Measurements from ENCODE around the gene ISL2. TPM values are rescaled to one million over a fixed set of nuclear protein-coding genes. Genes with fewer than 3 reads are reported as not detected.

Gene ISL2
- total and polyA plus RNA-seq, 2 experiments from 2014 or later: not detected

DNA sequence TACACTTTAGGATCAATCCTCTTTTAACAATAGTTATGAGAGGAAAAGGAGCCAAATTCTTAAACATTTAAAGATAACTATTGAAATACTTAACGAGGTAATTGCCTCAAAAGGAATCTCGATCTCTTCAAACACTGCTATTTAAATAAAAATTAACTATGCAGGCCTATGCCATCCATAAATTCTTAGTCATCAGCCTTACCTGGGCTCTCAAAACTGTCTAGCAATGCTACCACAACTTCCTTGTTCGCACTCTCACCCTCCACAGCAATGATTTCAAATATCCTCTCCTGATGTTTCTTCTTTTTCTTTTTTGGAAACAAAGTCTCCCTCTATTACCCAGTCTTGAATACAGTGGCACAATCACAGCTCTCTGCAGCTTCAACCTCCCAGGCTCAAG is 37.6 kb upstream of the ISL2 start:
- no peaks in the 10 kb centered on the region for H3K9me3 ChIP-seq (ENCODE audit: low read depth)
- H3K4me1 ChIP-seq (ENCODE audit: low read depth): no peaks in the 10 kb centered on the region
- H3K27me3 ChIP-seq: no peaks in the 10 kb centered on the region
- DNase-seq (ENCODE audit: low read depth in 1 of 2, low spot score in 1 of 2): no peak
- no peaks in the 10 kb centered on the region for H3K36me3 ChIP-seq
- H3K4me3 ChIP-seq: no peak overlapping the region
- TF ChIP-seq, protein P1, sequence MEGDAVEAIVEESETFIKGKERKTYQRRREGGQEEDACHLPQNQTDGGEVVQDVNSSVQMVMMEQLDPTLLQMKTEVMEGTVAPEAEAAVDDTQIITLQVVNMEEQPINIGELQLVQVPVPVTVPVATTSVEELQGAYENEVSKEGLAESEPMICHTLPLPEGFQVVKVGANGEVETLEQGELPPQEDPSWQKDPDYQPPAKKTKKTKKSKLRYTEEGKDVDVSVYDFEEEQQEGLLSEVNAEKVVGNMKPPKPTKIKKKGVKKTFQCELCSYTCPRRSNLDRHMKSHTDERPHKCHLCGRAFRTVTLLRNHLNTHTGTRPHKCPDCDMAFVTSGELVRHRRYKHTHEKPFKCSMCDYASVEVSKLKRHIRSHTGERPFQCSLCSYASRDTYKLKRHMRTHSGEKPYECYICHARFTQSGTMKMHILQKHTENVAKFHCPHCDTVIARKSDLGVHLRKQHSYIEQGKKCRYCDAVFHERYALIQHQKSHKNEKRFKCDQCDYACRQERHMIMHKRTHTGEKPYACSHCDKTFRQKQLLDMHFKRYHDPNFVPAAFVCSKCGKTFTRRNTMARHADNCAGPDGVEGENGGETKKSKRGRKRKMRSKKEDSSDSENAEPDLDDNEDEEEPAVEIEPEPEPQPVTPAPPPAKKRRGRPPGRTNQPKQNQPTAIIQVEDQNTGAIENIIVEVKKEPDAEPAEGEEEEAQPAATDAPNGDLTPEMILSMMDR (IDR thresholded peaks at IDR 0.05; ENCODE audit: low read depth, low read length): no peak
- no peak overlapping the region for H3K27ac ChIP-seq

DNA sequence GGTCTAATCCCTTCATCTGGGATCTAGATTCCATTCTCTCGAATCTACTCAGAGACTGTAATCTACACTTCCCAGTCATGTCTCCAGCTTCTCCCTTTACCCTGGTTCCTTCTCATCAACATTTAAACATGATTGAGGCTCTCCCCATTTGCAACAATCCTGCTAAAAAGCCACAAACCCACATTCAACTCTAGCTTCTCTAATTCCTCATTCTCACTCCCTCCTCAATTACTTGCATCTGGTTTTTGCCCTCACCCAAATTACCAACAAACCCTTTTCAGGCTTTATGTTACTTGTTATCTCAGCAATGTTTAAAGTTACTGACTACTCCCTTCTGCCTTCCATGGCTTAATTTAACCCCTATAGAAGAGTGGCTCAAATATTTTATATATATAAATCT is 36.8 kb upstream of the ISL2 start:
- H3K27me3 ChIP-seq: no peaks in the 10 kb centered on the region
- no peaks in the 10 kb centered on the region for H3K36me3 ChIP-seq
- no peak overlapping the region for H3K27ac ChIP-seq
- no peaks in the 10 kb centered on the region for H3K9me3 ChIP-seq (ENCODE audit: low read depth)
- H3K4me1 ChIP-seq (ENCODE audit: low read depth): no peaks in the 10 kb centered on the region
- no peak for DNase-seq (ENCODE audit: low read depth in 1 of 2, low spot score in 1 of 2)
- no peak overlapping the region for H3K4me3 ChIP-seq
- TF ChIP-seq, protein P1 (IDR thresholded peaks at IDR 0.05; ENCODE audit: low read depth, low read length): no peak

DNA sequence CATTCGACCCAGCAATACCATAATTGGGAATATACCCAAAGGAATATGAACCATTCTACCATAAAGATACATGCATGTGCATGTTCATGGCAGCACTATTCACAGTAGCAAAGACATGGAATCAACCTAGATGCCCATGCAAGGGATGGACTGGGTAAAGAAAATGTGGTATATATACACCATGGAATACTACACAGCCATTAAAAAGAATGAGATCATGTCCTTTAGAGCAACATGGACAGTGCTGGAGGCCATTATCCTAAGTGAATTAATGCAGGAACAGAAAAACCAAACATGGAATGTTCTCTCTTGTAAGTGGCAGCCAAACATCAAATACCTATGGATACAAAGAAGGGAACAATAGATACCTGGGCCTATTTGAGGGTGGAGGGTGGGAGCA is 32.7 kb upstream of the ISL2 start:
- Histone ChIP-seq H3K4me1 (ENCODE audit: low read depth) (no peaks in the 10 kb centered on the region), H3K4me3 (no peak overlapping the region), H3K27ac (no peak overlapping the region), H3K27me3 (no peaks in the 10 kb centered on the region), H3K36me3 (no peaks in the 10 kb centered on the region), H3K9me3 (ENCODE audit: low read depth) (no peaks in the 10 kb centered on the region)
- TF ChIP-seq, protein P1 (IDR thresholded peaks at IDR 0.05; ENCODE audit: low read depth, low read length): no peak
- DNase-seq (ENCODE audit: low read depth in 1 of 2, low spot score in 1 of 2): no peak

DNA sequence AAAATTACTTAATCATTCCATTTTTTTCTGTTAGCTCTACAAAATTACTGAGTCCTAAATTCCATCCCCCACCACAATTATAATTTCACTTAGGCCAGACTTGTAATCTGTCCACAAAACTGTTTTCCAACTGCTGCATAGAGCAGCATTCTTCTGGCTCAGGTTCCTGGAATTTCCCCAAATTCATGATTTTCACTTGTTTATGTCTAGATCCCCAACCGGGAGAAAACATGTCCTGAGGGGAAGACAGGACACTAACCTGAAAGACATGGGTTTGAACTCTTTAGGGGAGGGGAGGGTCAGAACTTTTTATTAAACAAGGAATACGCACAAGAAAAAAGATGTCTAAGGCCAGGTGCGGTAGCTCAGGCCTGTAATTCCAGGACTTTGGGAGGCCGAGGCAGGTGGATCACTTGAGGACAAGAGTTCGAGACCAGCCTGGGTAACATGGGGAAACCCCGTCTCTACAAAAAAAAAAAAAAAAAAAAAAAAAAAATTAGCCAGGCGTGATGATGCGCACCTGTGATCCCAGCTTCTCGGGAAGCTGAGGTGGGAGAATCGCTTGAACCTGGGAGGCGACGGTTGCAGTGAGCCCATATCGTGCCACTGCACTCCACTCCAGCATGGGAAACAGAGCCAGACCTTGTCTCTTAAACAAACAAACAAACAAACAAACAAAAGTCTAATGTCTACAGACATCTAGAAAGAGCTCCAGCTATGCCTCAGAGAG is 26.8 kb upstream of the ISL2 start:
- H3K36me3 ChIP-seq: no peaks in the 10 kb centered on the region
- no peaks in the 10 kb centered on the region for H3K9me3 ChIP-seq (ENCODE audit: low read depth)
- no peaks in the 10 kb centered on the region for H3K4me1 ChIP-seq (ENCODE audit: low read depth)
- no peak overlapping the region for H3K27ac ChIP-seq
- no peaks in the 10 kb centered on the region for H3K27me3 ChIP-seq
- peak in 1 of 2 donors; percentile 46 for DNase-seq (ENCODE audit: low read depth in 1 of 2, low spot score in 1 of 2)
- TF ChIP-seq, protein P1 (IDR thresholded peaks at IDR 0.05; ENCODE audit: low read depth, low read length): no peak
- H3K4me3 ChIP-seq: peak overlapping the region; percentile 90

DNA sequence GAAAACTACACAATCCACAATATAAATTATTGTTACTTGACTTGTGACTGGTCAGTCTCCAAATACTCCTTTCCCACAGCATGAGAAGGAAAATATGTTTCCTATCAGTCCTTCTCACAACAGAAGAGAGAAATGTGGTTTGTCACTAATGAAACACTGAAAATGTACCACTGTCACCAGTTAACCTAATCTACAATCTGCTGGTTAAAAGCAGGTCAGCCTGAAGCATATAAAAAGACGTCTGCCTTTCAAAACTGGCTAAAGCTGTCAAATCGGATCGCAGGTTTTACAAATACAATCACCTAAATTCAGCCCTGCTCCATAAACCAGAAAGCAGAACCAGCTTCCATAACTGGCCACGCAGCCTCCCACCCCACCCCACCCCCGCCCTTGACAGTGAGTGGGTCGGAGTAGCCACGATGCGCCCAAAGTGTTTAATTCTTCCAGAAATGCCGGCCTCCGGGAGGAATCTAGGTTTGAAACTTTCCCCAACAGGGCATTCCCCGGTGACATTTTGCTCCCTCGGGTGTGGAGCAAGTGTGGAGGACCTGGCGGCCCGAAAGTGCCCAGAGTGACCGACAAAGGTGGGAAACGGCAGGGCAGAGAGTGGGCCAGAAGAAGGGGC is 26.0 kb upstream of the ISL2 start:
- Histone ChIP-seq H3K4me3 (peak overlapping the region; percentile 90), H3K4me1 (ENCODE audit: low read depth) (no peaks in the 10 kb centered on the region), H3K27ac (peak overlapping the region; percentile 95), H3K9me3 (ENCODE audit: low read depth) (no peaks in the 10 kb centered on the region), H3K27me3 (no peaks in the 10 kb centered on the region), H3K36me3 (no peaks in the 10 kb centered on the region)
- peak; percentile 18 to 54 for DNase-seq (ENCODE audit: low read depth in 1 of 2, low spot score in 1 of 2)
- TF ChIP-seq, protein P1 (IDR thresholded peaks at IDR 0.05; ENCODE audit: low read depth, low read length): no peak
